Measurements from ENCODE around the gene GRK7.

GRCh38 chr3:141764465-141764864 lies 1.3 kb downstream of the GRK7 start:
- TF ChIP-seq TAF1 (IDR thresholded peaks at IDR 0.05; ENCODE audit: low read depth, low read length), result no peak
- no peak for TF ChIP-seq POLR2A (IDR thresholded peaks at IDR 0.05; ENCODE audit: low read depth, low read length)
- no peak for TF ChIP-seq POLR2AphosphoS5 (IDR thresholded peaks at IDR 0.05; ENCODE audit: low read depth, low read length)
- no peak for TF ChIP-seq POU2F2 (IDR thresholded peaks at IDR 0.05; ENCODE audit: low read depth, low read length)
